Lower leg skin (tissue), 4 donors: ENCODE results near the gene RFX2. TPM values are rescaled to one million over a fixed set of nuclear protein-coding genes. Genes with fewer than 3 reads are reported as not detected.

Source experiments
- DNase-seq, 2 donors: peaks; one replicate each; pipeline ENCODE4 v3.0.0-alpha.2; 2019; ENCODE audit warnings: low spot score in 2 of 2
- H3K4me3 ChIP-seq: fragments of 200-600 bp; sonication (generic); 2 replicates; pipeline ENCODE4 v1.5.1; 2017; ENCODE audit warnings: mild to moderate bottlenecking, low read depth; ENCODE audit not compliant: poor library complexity, severe bottlenecking
- POLR2A ChIP-seq, 2 donors: fragments of 450-650 bp; IDR thresholded peaks; one replicate each; pipeline ENCODE4 v1.6.1; 2016 to 2017; ENCODE audit warnings: antibody characterized with exemption in 2 of 2, mild to moderate bottlenecking in 1 of 2, moderate library complexity in 1 of 2
- WGBS, 2 donors: methylation state at CpG; one replicate each; pipeline ENCODE4 v1.1.5; 2018; 5-methylcytosine and 5-hydroxymethylcytosine counted together
- intact Hi-C: fragments of 100-400 bp; cut with DNase I; formaldehyde crosslinking; loops from one replicate; pipeline ENCODE4 v1.15.0; 2023; ENCODE audit warnings: low total_unique reads
- total RNA-seq, 4 donors: library from RNA; depleted of rRNA; stranded (reverse); fragments of >200 nt; gene quantifications; one replicate each; pipeline ENCODE4 v1.1.0, GENCODE V29; 2016
- TF ChIP-seq, protein P1 (sequence below), 3 donors: fragments of 450-650 bp; IDR thresholded peaks; one replicate each; pipeline ENCODE4 v1.5.1; 2016; ENCODE audit warnings: antibody characterized with exemption in 3 of 3, mild to moderate bottlenecking in 3 of 3, moderate library complexity in 2 of 3

The RFX2 gene
- total RNA-seq, 4 donors from 2014 or later: 19.6 to 28.7 (median 25.8) TPM

DNA sequence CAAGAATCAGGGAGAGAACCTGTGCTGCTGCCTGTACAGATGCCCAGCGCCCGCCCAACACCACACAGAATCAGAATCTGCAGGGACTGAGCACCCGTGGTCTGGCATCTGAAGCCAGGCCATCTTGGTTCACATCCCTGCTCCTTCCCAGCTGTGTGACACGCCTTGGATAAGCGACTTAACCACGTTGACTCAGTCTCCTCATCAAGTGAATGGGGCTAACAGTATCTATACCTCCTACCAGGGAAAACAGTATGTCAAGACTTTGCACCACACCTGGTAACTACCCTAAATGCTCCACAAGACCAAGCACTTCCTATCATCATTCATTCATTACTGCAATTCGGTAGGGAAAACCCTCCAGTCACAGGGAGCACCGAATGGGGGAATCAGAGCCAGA, 133.5 kb downstream of the RFX2 start:
- intact Hi-C loops: no loop called here
- no peak for TF ChIP-seq POLR2A (IDR thresholded peaks at IDR 0.05)
- TF ChIP-seq, protein P1, sequence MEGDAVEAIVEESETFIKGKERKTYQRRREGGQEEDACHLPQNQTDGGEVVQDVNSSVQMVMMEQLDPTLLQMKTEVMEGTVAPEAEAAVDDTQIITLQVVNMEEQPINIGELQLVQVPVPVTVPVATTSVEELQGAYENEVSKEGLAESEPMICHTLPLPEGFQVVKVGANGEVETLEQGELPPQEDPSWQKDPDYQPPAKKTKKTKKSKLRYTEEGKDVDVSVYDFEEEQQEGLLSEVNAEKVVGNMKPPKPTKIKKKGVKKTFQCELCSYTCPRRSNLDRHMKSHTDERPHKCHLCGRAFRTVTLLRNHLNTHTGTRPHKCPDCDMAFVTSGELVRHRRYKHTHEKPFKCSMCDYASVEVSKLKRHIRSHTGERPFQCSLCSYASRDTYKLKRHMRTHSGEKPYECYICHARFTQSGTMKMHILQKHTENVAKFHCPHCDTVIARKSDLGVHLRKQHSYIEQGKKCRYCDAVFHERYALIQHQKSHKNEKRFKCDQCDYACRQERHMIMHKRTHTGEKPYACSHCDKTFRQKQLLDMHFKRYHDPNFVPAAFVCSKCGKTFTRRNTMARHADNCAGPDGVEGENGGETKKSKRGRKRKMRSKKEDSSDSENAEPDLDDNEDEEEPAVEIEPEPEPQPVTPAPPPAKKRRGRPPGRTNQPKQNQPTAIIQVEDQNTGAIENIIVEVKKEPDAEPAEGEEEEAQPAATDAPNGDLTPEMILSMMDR (IDR thresholded peaks at IDR 0.05): no peak
- peak overlapping the region; percentile 94 for H3K4me3 ChIP-seq
- DNase-seq: no peak
- WGBS, 2 donors: 37 to 52% methylated on average over 8 of the region's 8 CpGs

DNA sequence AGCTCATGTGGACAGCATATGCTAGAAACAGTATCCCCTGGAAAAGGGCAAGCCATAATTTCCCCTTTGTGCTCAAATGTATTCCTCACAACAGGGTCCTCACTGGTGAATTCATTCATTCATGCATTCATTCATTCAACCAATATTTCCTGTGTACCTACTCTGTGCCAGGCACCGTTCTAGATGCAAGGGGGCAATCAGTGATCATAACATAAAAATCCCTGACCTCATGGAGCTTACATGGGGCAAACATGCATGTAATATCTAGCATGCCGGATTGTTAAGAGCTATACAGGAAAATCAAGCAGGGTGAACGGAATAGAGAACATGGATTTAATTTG, 134.9 kb downstream of the RFX2 start:
- H3K4me3 ChIP-seq: no peak overlapping the region
- WGBS, 2 donors: 81 to 89% methylated on average over 3 of the region's 3 CpGs
- no peak for TF ChIP-seq POLR2A (IDR thresholded peaks at IDR 0.05)
- TF ChIP-seq, protein P1 (IDR thresholded peaks at IDR 0.05): no peak

DNA sequence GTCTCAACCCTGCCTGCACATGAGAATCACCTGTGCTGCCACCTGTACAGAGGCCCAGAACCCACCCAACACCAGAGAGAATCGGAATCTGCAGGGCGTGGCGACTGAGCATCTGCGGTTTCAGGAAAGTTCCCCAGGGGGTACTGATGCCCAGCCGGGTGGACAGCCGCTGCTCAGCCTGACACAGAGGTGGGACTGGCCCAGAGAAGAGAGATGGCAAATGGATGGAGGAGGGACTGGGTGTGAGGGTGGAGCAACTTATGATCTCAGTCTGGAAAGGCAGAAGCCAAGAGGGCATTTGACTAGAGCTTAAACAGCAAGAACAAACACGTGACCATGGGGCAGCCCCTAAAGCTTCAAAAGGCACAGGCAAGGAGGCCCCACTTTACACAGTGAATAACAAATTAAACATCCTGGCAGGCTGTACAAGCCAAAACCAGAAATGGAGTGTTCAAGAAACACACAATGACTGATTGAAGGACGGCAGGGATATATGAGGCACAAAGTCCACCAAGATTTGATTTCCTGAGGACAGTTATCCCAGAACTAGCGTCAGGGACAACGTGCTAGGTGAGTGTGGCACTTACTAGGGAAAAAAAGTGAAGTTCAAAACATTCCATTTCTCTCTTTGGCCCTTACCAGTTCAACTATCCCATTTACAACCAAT, 135.4 kb downstream of the RFX2 start:
- intact Hi-C loops: no loop called here
- no peak overlapping the region for H3K4me3 ChIP-seq
- no peak for DNase-seq
- TF ChIP-seq POLR2A (IDR thresholded peaks at IDR 0.05): no peak
- TF ChIP-seq, protein P1 (IDR thresholded peaks at IDR 0.05): no peak
- 62% methylated on average over 10 of the region's 10 CpGs for WGBS, 2 donors

More for the DNA sequence above, 134.9 kb downstream of the RFX2 start:
- intact Hi-C loops: no loop called here
- no peak for DNase-seq

DNA sequence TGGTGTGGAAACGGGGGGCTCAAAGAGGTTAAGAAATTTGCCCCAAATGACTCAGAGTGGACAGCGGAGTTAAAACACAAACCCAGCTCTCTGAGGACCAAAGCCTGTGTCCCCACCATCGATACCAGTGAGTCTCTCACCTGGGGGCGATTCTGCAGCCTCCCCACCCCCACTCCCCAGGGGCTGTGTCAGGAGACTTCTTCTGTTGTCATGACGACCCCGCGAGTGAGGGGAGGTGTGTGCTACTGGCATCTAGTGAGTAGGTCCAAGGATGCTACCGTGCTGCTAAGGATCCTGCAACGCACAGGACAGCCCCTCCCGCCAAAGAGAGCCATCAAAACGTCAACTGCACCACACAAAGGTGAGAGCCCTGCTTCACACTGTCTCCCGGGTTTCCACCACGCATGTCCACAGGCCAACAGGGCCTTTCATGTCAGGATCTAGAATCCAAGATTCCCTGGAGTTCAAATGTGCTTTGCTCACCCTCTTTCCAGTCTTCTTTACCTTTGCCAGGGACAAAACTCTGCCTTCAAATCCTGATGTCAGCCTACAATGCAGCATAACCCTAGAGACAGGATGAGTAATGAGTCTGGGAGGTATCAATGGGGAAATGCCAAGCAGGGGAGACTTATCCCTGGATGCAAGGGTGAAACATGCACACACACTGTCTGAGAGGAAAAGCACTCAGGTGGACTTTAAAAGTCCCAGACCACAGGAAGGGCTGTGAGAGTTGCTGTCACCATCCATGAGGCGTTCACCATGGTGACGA, 136.2 kb downstream of the RFX2 start:
- TF ChIP-seq POLR2A (IDR thresholded peaks at IDR 0.05): no peak
- TF ChIP-seq, protein P1 (IDR thresholded peaks at IDR 0.05): no peak
- no peak for DNase-seq
- no peak overlapping the region for H3K4me3 ChIP-seq
- WGBS, 2 donors: 73 to 82% methylated on average over 15 of the region's 15 CpGs
- intact Hi-C loops: no loop called here

DNA sequence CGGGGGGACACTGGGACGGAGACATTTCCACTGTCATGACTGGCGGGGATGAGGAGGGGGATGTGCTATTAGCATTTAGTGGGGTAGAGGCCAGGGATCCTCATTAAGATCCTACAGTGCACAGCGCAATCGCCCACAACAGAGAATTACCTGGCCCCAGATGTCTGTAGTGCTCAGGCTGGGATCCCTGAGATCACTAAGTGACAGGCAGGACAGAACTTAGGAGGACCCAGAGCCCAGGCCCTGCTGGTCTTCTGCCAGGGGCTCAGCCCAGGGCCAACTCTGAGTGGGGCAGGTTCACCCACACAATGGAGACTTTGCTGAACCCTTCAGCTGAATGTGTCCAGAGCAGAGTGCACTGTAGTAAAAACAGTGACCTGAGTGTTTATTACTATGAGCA, 136.9 kb downstream of the RFX2 start:
- intact Hi-C loops: no loop called here
- TF ChIP-seq, protein P1 (IDR thresholded peaks at IDR 0.05): no peak
- TF ChIP-seq POLR2A (IDR thresholded peaks at IDR 0.05): no peak
- H3K4me3 ChIP-seq: no peak overlapping the region
- DNase-seq: no peak
- 92 to 95% methylated on average over 5 of the region's 5 CpGs for WGBS, 2 donors
